HepG2 (cell line): ENCODE results near the gene PFKFB2. TPM values are rescaled to one million over a fixed set of nuclear protein-coding genes. Genes with fewer than 3 reads are reported as not detected.
A peak's percentile ranks its signal among the peaks of the same experiment; 100 is the strongest.

Experiments used
- ATAC-seq: fragments of 200-7000 bp; cut with Tn5 transposase; 3 replicates; pipeline ENCODE4 v1.9.1; 2020; ENCODE audit warnings: mild to moderate bottlenecking, moderate library complexity
- BruUV-seq: library from RNA; stranded (reverse); fragments of 400-500 nt; replicated peaks from 2 replicates; lab custom pipeline; 2021; lab: Mats Ljungman, UMichigan
- CTCF ChIA-PET: fragments of 300-600 bp; formaldehyde crosslinking; extraction: SDS; loops from one replicate; lab custom pipeline; 2021; ENCODE audit warnings: low total read pairs, inconsistent platforms, low intra/inter-chr PET ratio; lab: Yijun Ruan, JAX
- POLR2A ChIA-PET: fragments of 350-600 bp; sonication (Branson Sonifier 250); formaldehyde crosslinking; loops from one replicate; lab custom pipeline; 2020; ENCODE audit warnings: antibody characterized with exemption, inconsistent platforms; lab: Yijun Ruan, JAX
- DNase-seq: peaks from one replicate; pipeline ENCODE4 v3.0.0-alpha.2; 2015; ENCODE audit warnings: low spot score
- FAIRE-seq: peaks from 3 replicates; lab custom pipeline; 2011; peaks lifted over from hg19 to GRCh38; lab: Jason Lieb, UNC
- H2AFZ ChIP-seq: one replicate; pipeline ENCODE4 v1.6.1; 2011; ENCODE audit warnings: low read length, inconsistent platforms
- H3K27ac ChIP-seq: fragments of 300-600 bp; 3 replicates; pipeline ENCODE4 v1.8.0; 2011; ENCODE audit warnings: mixed run types, mild to moderate bottlenecking, mixed read lengths, low read length, inconsistent platforms; ENCODE audit not compliant: insufficient read depth; ENCODE audit errors: extremely low read length
- H3K27me3 ChIP-seq, 2 experiments: fragments of 200-600 bp in 1 of 2; 2 replicates in 1 of 2; 3 replicates in 1 of 2; pipeline versions ENCODE4 v1.6.0 to v1.8.0; 2011; ENCODE audit warnings: low read length in 2 of 2, mild to moderate bottlenecking in 2 of 2, moderate library complexity in 2 of 2, inconsistent platforms in 1 of 2; ENCODE audit not compliant: insufficient read depth in 2 of 2, control insufficient read depth in 1 of 2
- H3K36me3 ChIP-seq, 2 experiments: fragments of 200-600 bp in 1 of 2; replicated peaks in 1 of 2; 2 replicates in 1 of 2; 3 replicates in 1 of 2; pipeline versions ENCODE4 v1.5.1 to v1.8.0; 2011; ENCODE audit warnings: low read length in 2 of 2, inconsistent platforms in 1 of 2; ENCODE audit not compliant: insufficient read depth in 2 of 2, control insufficient read depth in 1 of 2
- H3K4me1 ChIP-seq: 2 replicates; pipeline ENCODE4 v1.5.1; 2012; ENCODE audit warnings: low read length, inconsistent platforms; ENCODE audit not compliant: insufficient read depth
- H3K4me2 ChIP-seq: 2 replicates; pipeline ENCODE4 v1.6.0; 2011; ENCODE audit warnings: low read depth, low read length, inconsistent platforms
- H3K4me3 ChIP-seq, 3 experiments: fragments of 200-600 bp in 1 of 3; sonication (generic), shearing (Covaris generic) in 1 of 3; replicated peaks in 1 of 3; 2 replicates each; pipeline ENCODE4 v1.5.1; 2011 to 2016; ENCODE audit warnings: low read length in 3 of 3, inconsistent platforms in 2 of 3, low read depth in 2 of 3, mild to moderate bottlenecking in 2 of 3, control low read depth in 1 of 3, mixed read lengths in 1 of 3; ENCODE audit not compliant: insufficient read depth in 1 of 3
- H3K79me2 ChIP-seq: one replicate; pipeline ENCODE4 v1.6.1; 2011; ENCODE audit warnings: low read length, inconsistent platforms; ENCODE audit not compliant: insufficient read depth
- H3K9ac ChIP-seq: 2 replicates; pipeline ENCODE4 v1.6.0; 2011; ENCODE audit warnings: mild to moderate bottlenecking, low read depth, low read length, inconsistent platforms; ENCODE audit not compliant: insufficient read depth
- H3K9me3 ChIP-seq: 2 replicates; pipeline ENCODE4 v1.5.1; 2012; ENCODE audit warnings: mild to moderate bottlenecking, low read length
- H4K20me1 ChIP-seq: 2 replicates; pipeline ENCODE4 v1.6.0; 2011; ENCODE audit warnings: inconsistent platforms, mild to moderate bottlenecking, low read length, moderate library complexity; ENCODE audit not compliant: insufficient read depth
- FOXM1 ChIP-seq: sonication (generic); formaldehyde crosslinking; IDR thresholded peaks from 2 replicates; pipeline ENCODE4 v1.5.0; 2020; ENCODE audit warnings: missing genetic modification reagents
- JUND ChIP-seq: sonication (generic); formaldehyde crosslinking; IDR thresholded peaks from 2 replicates; pipeline ENCODE4 v1.8.0; 2022; ENCODE audit warnings: mild to moderate bottlenecking, missing genetic modification reagents
- MXD4 ChIP-seq: IDR thresholded peaks from 2 replicates; pipeline ENCODE4 v1.6.1; 2016; ENCODE audit warnings: mild to moderate bottlenecking, missing biosample characterization, missing genetic modification reagents
- NFE2L2 ChIP-seq: fragments of 150-350 bp; IDR thresholded peaks from 2 replicates; pipeline ENCODE4 v1.6.1; 2014; ENCODE audit warnings: low read length
- SIN3A ChIP-seq: IDR thresholded peaks from 2 replicates; pipeline ENCODE4 v1.6.1; 2011; ENCODE audit warnings: low read depth, mild to moderate bottlenecking, control low read depth, low read length, borderline replicate concordance
- SNRNP70 ChIP-seq: fragments of 200-400 bp; formaldehyde crosslinking; IDR thresholded peaks from 2 replicates; pipeline ENCODE4 v1.6.1; 2017; ENCODE audit warnings: mild to moderate bottlenecking, low read depth, low read length, moderate library complexity
- STAG1 ChIP-seq: sonication (generic); formaldehyde crosslinking; IDR thresholded peaks from 2 replicates; pipeline ENCODE4 v1.4.0; 2020; ENCODE audit warnings: missing genetic modification reagents
- ZNF672 ChIP-seq: sonication (generic); formaldehyde crosslinking; IDR thresholded peaks from 2 replicates; pipeline ENCODE4 v1.8.1; 2022; ENCODE audit warnings: missing genetic modification reagents
- ZNF7 ChIP-seq: IDR thresholded peaks from 2 replicates; pipeline ENCODE4 v1.6.1; 2016; ENCODE audit warnings: missing biosample characterization, missing genetic modification reagents
- WGBS: methylation state at CpG from one replicate; pipeline ENCODE4 v1.1.6; 2017; ENCODE audit warnings: low lambda C conversion rate; 5-methylcytosine and 5-hydroxymethylcytosine counted together
- in situ Hi-C: cut with HindIII; loops from 2 replicates; pipeline ENCODE4 v1.10.0; 2017; ENCODE audit warnings: low pct_unique_long_range_greater_than_20kb; ENCODE audit not compliant: extremely low pct_ligation_motif_present
- intact Hi-C: fragments of 100-400 bp; cut with micrococcal nuclease; formaldehyde crosslinking; loops from one replicate; pipeline ENCODE4 v1.10.0; 2022; ENCODE audit not compliant: unreplicated experiment
- polyA plus RNA-seq, 8 experiments: library from polyadenylated mRNA; depleted of rRNA in 3 of 8; stranded (reverse) in 7 of 8; unstranded in 1 of 8; fragments of >200 nt; fragmentation: Illumina TruSeq in 4 of 8; extraction: Trizol in 4 of 8; gene quantifications; 2 replicates each; pipeline versions ENCODE4 v1.2.1 to v1.2.3, GENCODE V29; 2011 to 2016; ENCODE audit warnings: low read depth in 4 of 8, missing spikeins in 1 of 8, mixed read lengths in 1 of 8; ENCODE audit not compliant: insufficient read depth in 1 of 8
- total RNA-seq, 5 experiments: library from RNA; depleted of rRNA; stranded (reverse); fragments of >200 nt; fragmentation: Illumina TruSeq; extraction: Trizol; gene quantifications; 2 replicates each; pipeline ENCODE4 v1.2.3, GENCODE V29; 2016; ENCODE audit warnings: low read depth in 1 of 5
- TF ChIP-seq, protein P1 (sequence below): sonication (generic); formaldehyde crosslinking; IDR thresholded peaks from 2 replicates; pipeline ENCODE4; 2020; ENCODE audit warnings: missing genetic modification reagents, mild to moderate bottlenecking, borderline replicate concordance

PFKFB2 gene
- total and polyA plus RNA-seq, 2 of the 13 experiments (the other 11 are each of a cell fraction or from before 2014, with no cell fraction given): 4.6 to 10.6 TPM

DNA sequence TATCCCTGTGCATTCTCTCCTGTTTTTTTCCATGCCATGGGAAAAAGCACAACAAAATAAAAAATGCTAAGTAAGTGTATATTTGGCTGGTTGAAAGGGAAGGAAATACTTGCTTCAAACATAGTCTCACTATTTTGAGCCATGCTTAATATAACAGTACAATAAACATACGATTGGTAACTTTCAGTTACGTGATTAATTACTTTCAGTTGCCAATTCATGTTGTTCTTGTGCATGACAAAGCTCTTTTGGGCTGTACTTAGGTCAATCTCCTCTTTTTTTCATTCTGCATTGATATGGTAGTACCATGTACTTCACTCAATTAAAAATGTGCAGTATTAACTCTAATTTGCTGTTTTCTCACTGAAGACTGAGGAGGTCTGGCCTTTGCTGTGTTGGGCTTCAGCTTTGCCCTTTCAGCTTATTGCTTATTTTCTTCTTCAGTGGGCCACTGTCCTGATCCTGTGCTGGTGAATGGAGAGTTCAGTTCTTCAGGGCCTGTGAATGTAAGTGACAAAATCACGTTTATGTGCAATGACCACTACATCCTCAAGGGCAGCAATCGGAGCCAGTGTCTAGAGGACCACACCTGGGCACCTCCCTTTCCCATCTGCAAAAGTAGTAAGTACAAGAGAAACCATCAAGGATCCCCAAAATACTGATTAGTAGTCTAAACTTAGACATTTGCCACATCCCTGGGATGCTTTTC, 38.3 kb downstream of the PFKFB2 start (continued):
- TF ChIP-seq STAG1 (peak; percentile 7; the same call in 1 of the 2 replicates), MXD4 (CRISPR knock-in tag) (0 out of 2 replicates have a peak, but pooled peaks have one; percentile 16), JUND (CRISPR knock-in tag) (no peak), NFE2L2 (no peak)
- TF ChIP-seq, protein P1, sequence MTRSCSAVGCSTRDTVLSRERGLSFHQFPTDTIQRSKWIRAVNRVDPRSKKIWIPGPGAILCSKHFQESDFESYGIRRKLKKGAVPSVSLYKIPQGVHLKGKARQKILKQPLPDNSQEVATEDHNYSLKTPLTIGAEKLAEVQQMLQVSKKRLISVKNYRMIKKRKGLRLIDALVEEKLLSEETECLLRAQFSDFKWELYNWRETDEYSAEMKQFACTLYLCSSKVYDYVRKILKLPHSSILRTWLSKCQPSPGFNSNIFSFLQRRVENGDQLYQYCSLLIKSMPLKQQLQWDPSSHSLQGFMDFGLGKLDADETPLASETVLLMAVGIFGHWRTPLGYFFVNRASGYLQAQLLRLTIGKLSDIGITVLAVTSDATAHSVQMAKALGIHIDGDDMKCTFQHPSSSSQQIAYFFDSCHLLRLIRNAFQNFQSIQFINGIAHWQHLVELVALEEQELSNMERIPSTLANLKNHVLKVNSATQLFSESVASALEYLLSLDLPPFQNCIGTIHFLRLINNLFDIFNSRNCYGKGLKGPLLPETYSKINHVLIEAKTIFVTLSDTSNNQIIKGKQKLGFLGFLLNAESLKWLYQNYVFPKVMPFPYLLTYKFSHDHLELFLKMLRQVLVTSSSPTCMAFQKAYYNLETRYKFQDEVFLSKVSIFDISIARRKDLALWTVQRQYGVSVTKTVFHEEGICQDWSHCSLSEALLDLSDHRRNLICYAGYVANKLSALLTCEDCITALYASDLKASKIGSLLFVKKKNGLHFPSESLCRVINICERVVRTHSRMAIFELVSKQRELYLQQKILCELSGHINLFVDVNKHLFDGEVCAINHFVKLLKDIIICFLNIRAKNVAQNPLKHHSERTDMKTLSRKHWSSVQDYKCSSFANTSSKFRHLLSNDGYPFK (CRISPR knock-in tag): no peak

DNA sequence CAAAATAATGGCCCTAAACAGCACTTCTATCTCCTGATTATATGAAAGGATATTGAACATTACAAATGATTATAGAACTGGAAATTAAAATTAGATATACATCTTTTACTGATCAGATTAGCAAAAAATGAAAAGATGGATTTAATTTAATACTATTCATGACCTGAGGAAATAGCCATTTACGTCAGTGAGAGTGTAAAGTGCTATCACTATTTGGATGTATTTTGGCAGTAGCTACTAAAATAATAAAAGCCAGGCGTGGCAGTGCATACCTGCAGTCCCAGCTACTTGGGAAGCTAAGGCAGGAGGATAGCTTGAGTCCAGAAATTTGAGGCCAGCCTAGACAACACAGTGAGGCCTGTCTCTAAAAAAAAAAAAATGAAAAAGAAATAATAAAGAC, 40.9 kb downstream of the PFKFB2 start:
- ATAC-seq: no peak
- POLR2A ChIA-PET: no interaction called here
- WGBS: 71% methylated on average over 2 of the region's 2 CpGs
- Histone ChIP-seq H3K9me3 (peaks cover 13% of the 10 kb centered on the region), H3K36me3 (peaks cover 20 to 52% of the 10 kb centered on the region in 2 experiments), H4K20me1 (no peaks in the 10 kb centered on the region), H3K4me3 (no peak overlapping the region), H3K4me1 (peaks cover 23% of the 10 kb centered on the region), H3K27ac (no peak overlapping the region), H3K27me3 (no peaks in the 10 kb centered on the region; a peak in 1 of 5 replicates), H3K4me2 (no peak overlapping the region), H2AFZ (no peak overlapping the region), H3K79me2 (peaks cover 21% of the 10 kb centered on the region), H3K9ac (no peak overlapping the region)
- TF ChIP-seq ZNF672 (CRISPR knock-in tag): no peak
- TF ChIP-seq FOXM1: no peak
- no peak for TF ChIP-seq SNRNP70
- TF ChIP-seq SIN3A: no peak
- no peak for TF ChIP-seq ZNF7
- in situ Hi-C loops: no loop called here
- DNase-seq: no peak
- FAIRE-seq: no peak
- BruUV-seq: no TSS peak
- CTCF ChIA-PET: no interaction called here
- intact Hi-C loops: no loop called here
